HCT116 (cell line): ENCODE data around the gene SOWAHB.

Experiments used
- CEBPB ChIP-seq: IDR thresholded peaks from 2 replicates; pipeline ENCODE4 v1.6.1; 2012; ENCODE audit warnings: low read depth
- CTCF ChIP-seq, 3 experiments: fragments of 200-600 bp in 1 of 3; sonication (generic) in 1 of 3; IDR thresholded peaks in 2 of 3; conservative IDR thresholded peaks in 1 of 3; 2 replicates each; pipeline ENCODE4 v1.5.1; 2012 to 2017; ENCODE audit warnings: low read depth in 2 of 3, low read length in 2 of 3, antibody characterized with exemption in 1 of 3, borderline replicate concordance in 1 of 3, control low read depth in 1 of 3, mild to moderate bottlenecking in 1 of 3, mixed read lengths in 1 of 3, mixed run types in 1 of 3, moderate library complexity in 1 of 3; ENCODE audit not compliant: insufficient read depth in 1 of 3
- ELF1 ChIP-seq: IDR thresholded peaks from 2 replicates; pipeline ENCODE4 v1.6.1; 2012; ENCODE audit warnings: low read depth, borderline replicate concordance
- EZH2 ChIP-seq: fragments of 200-600 bp; sonication (generic); IDR thresholded peaks from 2 replicates; pipeline ENCODE4 v1.6.1; 2017; ENCODE audit warnings: antibody characterized with exemption, mixed run types
- EZH2phosphoT487 ChIP-seq: fragments of 200-600 bp; IDR thresholded peaks from 2 replicates; pipeline ENCODE4 v1.6.1; 2018; ENCODE audit warnings: antibody characterized with exemption, borderline replicate concordance
- JUND ChIP-seq: IDR thresholded peaks from 2 replicates; pipeline ENCODE4 v1.6.1; 2012
- POLR2A ChIP-seq: IDR thresholded peaks from 2 replicates; pipeline ENCODE4 v1.7.0; 2011; ENCODE audit warnings: borderline replicate concordance; ENCODE audit not compliant: insufficient read depth, insufficient read length; ENCODE audit errors: extremely low read depth
- RAD21 ChIP-seq: IDR thresholded peaks from 2 replicates; pipeline ENCODE4 v1.6.1; 2012; ENCODE audit warnings: low read depth, mild to moderate bottlenecking
- TCF7L2 ChIP-seq: IDR thresholded peaks from 2 replicates; pipeline ENCODE4 v1.7.0; 2011; ENCODE audit warnings: borderline replicate concordance, inconsistent platforms; ENCODE audit not compliant: insufficient read depth, insufficient read length; ENCODE audit errors: extremely low read depth
- YY1 ChIP-seq: IDR thresholded peaks from 2 replicates; pipeline ENCODE4 v1.6.1; 2011; ENCODE audit warnings: low read length, low read depth, moderate library complexity, mild to moderate bottlenecking; ENCODE audit not compliant: insufficient replicate concordance; ENCODE audit errors: extremely low read depth
- TF ChIP-seq, protein P1 (sequence below): IDR thresholded peaks from 2 replicates; pipeline ENCODE4 v1.6.1; 2011; ENCODE audit warnings: mild to moderate bottlenecking, low read length, moderate library complexity; ENCODE audit not compliant: insufficient replicate concordance; ENCODE audit errors: extremely low read depth

DNA sequence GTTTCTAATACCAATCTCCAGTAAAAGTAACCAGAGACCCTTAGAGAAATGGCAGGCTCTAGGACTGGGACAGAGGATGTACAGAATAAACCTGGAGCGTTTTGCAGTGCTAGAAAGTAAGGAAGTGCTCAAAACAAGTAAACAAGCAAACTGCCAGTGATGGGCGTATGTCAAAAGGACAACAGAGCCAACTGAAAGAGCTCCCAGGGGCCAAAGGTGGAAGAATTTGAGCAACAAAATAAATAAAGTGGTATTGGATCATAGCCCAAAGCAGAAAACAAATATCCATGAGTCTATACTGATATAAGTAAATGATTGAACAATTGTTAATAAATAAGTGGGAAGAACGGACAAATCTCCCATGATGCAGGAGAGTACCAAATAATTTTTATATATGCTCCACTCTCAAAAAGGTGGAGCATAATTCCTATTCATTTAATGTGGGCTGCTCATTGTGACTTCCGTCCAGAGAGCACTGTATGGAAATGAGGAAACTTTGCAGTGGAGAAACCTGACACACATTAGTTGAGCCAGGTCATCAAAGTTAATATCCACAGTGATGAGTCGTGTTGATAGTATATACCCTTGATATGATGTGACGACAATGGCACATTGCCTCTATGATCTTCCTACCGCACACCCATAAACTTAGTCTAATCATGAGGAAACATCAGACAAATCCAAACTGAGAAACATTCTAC is 33.8 kb upstream of the SOWAHB start:
- TF ChIP-seq CEBPB (no peak), CTCF (IDR thresholded peaks at IDR 0.05 in 2 of 3, conservative IDR thresholded peaks at IDR 0.05 in 1 of 3; ENCODE audit: borderline replicate concordance in 1 of 3, insufficient read depth in 1 of 3, low read depth in 2 of 3, low read length in 2 of 3) (no peak), RAD21 (no peak), TCF7L2 (no peak), YY1 (no peak), JUND (no peak), ELF1 (no peak), EZH2phosphoT487 (no peak), EZH2 (no peak), POLR2A (no peak)
- TF ChIP-seq, protein P1, sequence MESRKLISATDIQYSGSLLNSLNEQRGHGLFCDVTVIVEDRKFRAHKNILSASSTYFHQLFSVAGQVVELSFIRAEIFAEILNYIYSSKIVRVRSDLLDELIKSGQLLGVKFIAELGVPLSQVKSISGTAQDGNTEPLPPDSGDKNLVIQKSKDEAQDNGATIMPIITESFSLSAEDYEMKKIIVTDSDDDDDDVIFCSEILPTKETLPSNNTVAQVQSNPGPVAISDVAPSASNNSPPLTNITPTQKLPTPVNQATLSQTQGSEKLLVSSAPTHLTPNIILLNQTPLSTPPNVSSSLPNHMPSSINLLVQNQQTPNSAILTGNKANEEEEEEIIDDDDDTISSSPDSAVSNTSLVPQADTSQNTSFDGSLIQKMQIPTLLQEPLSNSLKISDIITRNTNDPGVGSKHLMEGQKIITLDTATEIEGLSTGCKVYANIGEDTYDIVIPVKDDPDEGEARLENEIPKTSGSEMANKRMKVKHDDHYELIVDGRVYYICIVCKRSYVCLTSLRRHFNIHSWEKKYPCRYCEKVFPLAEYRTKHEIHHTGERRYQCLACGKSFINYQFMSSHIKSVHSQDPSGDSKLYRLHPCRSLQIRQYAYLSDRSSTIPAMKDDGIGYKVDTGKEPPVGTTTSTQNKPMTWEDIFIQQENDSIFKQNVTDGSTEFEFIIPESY: no peak
